Right renal pelvis (tissue), 4 donors: ENCODE data around the gene TMEM69. TPM values are rescaled to one million over a fixed set of nuclear protein-coding genes. Genes with fewer than 3 reads are reported as not detected.
"Not testable (repeated sequence)": the region's sequence is repeated elsewhere in the genome, so short reads cannot be mapped to it uniquely, and the experiment has no call there.

Experiments used
- DNase-seq, 4 donors: peaks; one replicate each; pipeline ENCODE4 v3.0.0-alpha.2; 2013; ENCODE audit warnings: low read depth in 4 of 4, low spot score in 3 of 4, missing footprints in 1 of 4
- polyA plus RNA-seq, 4 donors: library from polyadenylated mRNA; unstranded; fragments of 120-200 nt; gene quantifications; one replicate each; pipeline ENCODE4 v1.2.1, GENCODE V29; 2013; ENCODE audit not compliant: insufficient read length in 4 of 4

Gene TMEM69
- polyA plus RNA-seq, 4 donors, result 51.6 to 57.7 (median 54.2) TPM

- peak in 2 of 4 donors; percentile 19 to 23 for DNase-seq
Observed at GRCh38 chr1:45730075-45730779, 42.2 kb downstream of the TMEM69 start.

- no peak for DNase-seq
Observed at GRCh38 chr1:45730780-45731319, 42.9 kb downstream of the TMEM69 start.

DNA sequence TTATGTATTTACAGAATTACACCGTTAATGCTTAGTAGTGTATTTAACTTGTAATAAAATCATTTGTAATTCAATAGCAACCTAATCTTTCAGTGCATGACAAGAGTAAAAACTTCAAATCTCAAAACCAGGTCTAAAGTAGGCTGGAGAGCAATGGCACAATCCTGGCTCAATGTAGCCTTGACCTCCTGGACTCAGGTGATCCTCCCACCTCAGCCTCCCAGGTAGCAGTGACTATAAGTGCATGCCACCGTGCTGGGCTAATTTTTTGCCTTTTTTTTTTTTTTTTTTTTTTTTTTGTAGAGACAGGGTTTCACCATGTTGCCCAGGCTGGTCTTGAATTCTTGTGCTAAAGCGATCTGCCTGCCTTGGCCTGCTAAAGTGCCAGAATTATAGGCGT, 51.2 kb downstream of the TMEM69 start:
- DNase-seq, result no peak

DNA sequence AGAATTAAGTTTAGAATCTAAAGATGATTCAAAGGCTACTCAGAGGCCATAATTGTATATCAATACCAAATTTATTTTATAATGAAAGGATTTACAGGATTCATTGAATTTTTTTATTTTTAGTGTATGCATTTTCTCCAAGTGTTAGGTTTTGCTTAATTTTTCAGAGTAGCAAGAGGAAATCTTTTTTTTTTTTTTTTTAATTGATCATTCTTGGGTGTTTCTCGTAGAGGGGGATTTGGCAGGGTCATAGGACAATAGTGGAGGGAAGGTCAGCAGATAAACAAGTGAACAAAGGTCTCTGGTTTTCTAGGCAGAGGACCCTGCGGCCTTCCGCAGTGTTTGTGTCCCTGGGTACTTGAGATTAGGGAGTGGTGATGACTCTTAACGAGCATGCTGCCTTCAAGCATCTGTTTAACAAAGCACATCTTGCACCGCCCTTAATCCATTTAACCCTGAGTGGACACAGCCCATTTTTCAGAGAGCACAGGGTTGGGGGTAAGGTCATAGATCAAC, 51.7 kb downstream of the TMEM69 start:
- DNase-seq, result not testable (repeated sequence)

Other genes starting within 250 kb of the TMEM69 start
- gene TESK2, start 197.0 kb upstream of the TMEM69 start, polyA plus RNA-seq, result 1 to 10 TPM; 6.2 to 7.5 (median 6.9) TPM
- 1 to 10 TPM; 1.5 to 2.0 (median 1.7) TPM for gene CCDC163, start 188.1 kb upstream of the TMEM69 start, polyA plus RNA-seq
- gene MMACHC, start 187.9 kb upstream of the TMEM69 start, polyA plus RNA-seq, result 10 to 100 TPM; 12.5 to 14.8 (median 13.4) TPM
- 100 to 1,000 TPM; 337 to 402 (median 390) TPM for gene PRDX1, start 166.3 kb upstream of the TMEM69 start, polyA plus RNA-seq
- gene AKR1A1, start 137.4 kb upstream of the TMEM69 start, polyA plus RNA-seq, result 100 to 1,000 TPM; 248 to 336 (median 277) TPM
- 100 to 1,000 TPM; 271 to 301 (median 279) TPM for gene NASP, start 104.1 kb upstream of the TMEM69 start, polyA plus RNA-seq
- gene CCDC17, start 64.1 kb upstream of the TMEM69 start, polyA plus RNA-seq, result 1 to 10 TPM in 3 of 4 donors, under 1 TPM in 1; 0.85 to 2.6 (median 1.8) TPM
- gene GPBP1L1, start 1.6 kb upstream of the TMEM69 start, polyA plus RNA-seq, result 100 to 1,000 TPM in 3 of 4 donors, 10 to 100 TPM in 1; 89.8 to 132 (median 114) TPM
- 10 to 100 TPM; 26.7 to 31.9 (median 31.6) TPM for gene IPP, start 62.5 kb downstream of the TMEM69 start, polyA plus RNA-seq
- gene MAST2, start 115.4 kb downstream of the TMEM69 start, polyA plus RNA-seq, result 10 to 100 TPM; 31.6 to 31.9 (median 31.7) TPM